ENCODE results near the gene HCCS.
"Not testable (repeated sequence)": the region's sequence is repeated elsewhere in the genome, so short reads cannot be mapped to it uniquely, and the experiment has no call there.

The HCCS gene

DNA sequence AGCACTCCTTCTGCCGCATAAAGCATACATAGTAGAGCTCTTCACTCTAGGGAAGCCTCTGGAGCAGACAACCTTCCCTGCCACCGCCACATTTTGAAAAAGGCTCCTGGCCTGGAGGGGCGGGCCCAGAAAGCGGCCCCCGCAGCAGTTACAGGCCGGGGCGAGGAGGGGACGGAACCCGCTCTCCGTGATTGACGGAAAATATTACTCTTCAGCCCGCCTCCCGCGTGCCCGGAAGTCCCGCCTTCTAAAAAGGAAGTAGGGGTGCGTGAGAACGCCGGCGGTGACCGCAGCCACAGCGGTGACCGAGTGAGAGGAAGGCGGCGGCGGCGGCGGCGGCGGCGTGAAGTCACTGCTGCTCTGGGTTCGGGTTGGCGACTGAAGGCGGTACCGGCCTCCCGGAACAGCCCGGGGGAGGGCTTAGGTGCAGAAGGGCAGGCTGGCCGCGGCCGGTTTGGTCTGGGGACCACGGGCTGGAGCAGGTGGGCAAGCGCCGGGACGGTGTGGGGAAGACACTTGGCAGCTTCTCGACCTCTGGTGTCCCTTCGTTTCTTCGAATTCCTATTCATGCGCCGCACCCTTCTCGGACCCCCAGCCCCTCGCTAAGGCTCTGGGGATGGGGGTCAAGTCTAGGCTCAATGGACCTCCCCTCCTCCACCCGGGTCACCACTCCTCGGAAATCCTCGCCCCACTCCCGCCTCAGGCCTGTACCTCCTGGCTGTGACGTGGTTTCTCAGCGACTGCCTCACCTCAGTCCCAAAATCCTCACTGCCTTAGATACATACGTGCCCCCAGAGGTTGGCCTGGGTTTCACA is at the start of gene HCCS:
HCCS (plus strand) TSS at position 296 of the 815 bp plus-strand sequence. CDS start 729 bp downstream, outside the sequence.
- DNase-seq, result peak; percentile 81

DNA sequence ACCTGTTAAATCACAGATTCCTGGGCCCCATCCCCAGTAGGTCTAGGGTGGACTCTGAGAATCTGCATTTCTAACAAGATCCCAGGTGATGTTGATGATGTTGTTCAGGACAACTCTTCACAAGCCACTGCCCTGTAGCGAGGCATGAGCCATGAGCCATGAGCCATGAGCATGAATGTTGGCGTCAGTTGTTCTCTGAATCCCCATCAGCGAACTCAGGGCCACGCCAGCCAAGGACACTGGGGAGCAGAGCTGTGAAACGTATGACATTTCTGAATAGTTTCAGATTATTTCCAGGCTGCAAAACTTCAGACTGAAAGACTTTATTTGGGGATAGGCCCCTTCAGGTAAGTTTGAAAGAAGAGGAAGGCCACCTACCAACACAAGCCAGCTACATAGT is 46.9 kb upstream of the HCCS start:
- no peak for DNase-seq

DNA sequence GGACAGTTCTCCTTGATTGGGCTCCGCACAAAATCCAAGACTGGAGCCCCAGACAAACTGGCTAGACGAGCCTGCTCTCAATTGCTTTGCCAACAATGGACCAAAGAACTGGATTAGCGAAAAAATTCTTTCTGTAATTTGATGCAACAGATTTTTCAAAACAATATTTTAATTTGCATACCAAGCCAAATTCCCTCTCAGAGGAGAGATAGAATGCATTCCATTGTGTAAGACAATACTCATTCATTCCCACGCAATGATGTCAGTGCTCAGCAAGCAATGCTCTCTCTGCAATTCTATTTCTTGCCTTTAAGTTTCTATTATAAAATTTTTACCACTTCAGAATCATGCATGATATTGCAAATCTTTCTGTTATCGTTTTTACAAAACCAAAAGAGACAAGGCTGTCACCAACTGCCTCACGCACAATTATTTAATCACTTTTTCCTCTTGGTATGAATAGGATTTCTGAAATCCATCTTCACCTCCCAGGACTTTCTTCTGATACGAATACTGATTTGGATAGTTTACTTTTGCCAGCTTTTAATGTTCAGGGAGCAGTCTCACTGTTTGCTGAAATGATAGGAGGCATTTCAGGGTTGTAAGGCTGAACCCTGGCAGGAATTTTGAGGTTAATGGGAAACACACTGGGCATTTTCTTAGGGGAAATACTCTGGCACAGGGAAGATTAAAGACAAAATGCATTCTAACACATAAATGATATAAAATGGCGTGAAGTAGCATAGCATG is 46.1 kb upstream of the HCCS start:
- DNase-seq, result no peak

DNA sequence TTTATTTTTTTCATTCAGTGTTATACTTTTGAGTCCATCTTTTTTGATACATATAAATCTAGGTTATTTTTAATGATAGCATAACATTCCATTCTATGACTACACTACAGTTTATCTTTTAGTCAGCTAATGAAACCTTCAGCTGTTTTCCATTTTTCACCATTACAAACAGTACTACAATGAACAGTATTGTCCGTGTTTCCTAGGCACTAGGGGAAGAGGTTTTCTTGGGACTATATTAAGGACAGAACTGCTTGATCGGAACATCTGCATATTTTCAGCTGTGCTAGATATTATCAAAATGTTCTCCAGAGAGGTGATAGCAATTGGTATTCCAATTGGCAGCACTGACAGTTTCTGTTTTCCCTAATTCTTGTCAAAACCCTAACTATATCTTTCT is 44.3 kb upstream of the HCCS start:
- DNase-seq, result no peak

DNA sequence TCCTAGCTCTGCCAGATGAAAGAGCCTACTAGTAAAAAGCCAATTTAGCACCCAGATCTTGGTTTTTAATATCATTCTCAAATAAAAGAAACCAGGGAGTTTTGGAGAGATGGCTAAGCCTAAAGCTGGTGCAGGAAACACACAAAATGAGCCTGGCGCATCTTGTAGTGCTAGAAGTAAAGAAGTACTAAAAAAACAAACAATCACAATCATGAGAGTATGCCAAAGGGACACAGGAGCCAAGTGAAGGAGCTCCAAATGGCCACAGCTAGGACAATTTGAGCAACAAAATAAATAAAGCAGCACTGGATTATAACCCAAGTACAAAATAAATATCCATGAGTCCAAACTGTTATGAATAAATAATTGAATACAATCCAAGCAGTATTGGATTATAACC is 37.8 kb upstream of the HCCS start:
- no peak for DNase-seq

DNA sequence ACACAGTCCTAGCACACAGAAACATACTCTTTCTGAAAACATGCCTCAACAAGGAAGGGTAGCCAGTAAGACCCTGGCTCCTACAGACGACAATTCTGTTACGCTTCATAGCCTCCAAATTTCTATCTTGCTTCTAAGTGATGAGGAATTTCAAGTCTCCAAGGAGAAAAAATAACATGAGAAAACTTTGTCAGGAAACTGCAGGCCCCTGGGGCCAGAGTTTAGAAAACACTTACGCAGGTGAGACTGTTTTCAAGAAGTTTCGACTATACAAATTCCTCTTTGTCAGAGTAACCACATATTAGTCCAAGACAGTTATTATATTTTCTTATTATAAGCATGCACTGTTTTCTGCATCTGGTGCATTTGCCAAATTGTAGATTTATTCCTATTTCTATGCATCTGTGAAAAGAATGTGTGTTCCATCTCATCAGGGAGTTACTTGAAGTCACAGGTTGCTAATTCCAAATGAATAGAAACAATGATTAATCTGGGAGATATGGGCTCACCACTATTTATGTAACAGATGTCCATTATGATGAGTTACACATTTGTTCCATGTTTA is 30.3 kb upstream of the HCCS start:
- no peak for DNase-seq

DNA sequence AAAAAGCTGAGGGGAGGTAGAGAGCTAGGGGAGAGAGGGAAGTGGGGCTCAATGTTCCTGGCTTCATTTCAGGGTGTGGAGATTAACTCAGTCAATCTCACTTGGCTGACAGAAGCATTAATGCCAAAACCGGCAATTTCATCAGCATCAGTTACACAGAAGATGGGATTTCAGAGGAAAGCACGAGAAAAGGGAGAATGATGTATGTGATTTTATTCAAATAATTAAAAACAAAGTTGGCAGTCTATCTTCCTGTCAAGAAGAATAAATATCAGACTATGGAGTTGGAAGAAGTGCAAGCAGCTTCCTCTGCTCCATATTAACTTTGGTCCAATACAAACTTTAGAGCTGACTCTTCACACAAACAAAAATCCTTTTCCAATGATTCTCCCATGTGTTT is 29.6 kb upstream of the HCCS start:
- DNase-seq, result no peak

DNA sequence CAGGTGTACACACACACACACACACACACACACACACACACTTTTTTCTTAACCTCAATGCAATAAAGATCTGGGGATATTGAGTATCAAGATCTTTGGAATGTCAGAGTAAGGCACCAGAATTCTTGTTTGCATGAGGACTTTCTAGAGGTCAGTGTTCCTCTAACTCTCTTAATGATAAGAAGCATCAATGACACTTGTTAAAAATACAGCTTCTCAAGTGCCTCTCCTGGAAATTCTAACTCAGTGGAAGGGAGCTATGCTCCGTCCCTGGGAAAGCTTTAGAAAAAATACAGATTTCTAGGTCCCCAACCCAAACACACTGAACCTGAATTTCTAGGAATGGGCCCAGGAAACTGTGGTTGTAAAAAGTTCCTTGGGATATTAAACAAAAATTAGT is 25.8 kb upstream of the HCCS start:
- DNase-seq, result no peak

DNA sequence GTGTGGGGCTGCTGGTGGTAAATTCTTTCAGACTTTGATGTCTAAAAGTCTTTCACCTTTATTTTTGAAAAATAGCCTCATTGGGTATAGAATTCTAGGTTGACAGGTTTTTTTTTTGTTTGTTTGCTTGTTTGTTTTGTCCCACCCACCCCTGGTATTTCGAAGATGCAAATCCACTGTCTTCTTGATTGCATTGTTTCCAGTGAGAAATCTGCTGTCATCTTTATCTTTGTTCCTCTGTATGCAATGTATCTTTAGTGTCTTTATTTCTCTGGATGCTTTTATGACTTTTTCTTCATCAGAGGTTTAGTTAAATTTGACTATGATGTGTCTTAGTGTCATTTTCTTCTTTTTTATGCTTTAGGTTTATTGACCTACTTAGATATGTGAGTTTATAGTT is 21.3 kb upstream of the HCCS start:
- DNase-seq, result no peak

DNA sequence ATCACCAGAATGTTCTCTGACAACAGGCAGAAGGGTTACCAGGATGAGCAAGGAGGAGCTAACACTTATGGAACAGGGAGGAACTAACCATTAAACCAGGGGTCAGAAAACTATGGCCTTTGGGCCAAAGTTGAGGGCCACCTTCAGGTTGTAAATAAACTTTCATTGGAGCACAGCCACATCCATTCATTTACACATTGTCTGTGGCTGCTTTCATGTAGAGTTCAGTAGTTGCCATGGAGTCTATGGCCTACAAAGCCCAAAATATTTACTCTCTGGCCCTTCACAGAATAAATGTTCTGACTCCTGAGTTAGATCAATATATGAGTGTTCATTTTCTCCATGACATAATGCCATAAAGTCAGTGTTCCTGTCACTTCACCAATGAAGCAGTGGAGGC is 13.2 kb upstream of the HCCS start:
- DNase-seq, result no peak

DNA sequence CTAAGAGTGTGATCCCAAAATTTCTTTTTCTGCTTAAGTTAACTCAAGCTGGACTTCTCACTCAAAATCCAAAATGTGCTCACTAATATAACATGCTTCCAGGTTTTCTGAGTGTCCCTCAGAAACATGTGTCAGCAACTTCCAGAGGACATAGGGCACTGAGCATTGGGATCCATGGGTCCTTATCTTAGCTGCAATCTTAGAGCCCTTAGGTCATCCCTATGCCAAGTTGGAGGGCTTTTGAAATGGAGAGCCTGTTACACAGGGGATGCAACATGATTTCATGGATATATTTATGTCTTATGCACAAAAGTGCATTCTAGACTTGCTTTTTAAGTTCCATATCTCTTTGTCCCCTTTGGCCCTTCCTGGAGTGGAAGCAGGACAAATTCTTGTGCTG is 11.7 kb upstream of the HCCS start:
- no peak for DNase-seq

DNA sequence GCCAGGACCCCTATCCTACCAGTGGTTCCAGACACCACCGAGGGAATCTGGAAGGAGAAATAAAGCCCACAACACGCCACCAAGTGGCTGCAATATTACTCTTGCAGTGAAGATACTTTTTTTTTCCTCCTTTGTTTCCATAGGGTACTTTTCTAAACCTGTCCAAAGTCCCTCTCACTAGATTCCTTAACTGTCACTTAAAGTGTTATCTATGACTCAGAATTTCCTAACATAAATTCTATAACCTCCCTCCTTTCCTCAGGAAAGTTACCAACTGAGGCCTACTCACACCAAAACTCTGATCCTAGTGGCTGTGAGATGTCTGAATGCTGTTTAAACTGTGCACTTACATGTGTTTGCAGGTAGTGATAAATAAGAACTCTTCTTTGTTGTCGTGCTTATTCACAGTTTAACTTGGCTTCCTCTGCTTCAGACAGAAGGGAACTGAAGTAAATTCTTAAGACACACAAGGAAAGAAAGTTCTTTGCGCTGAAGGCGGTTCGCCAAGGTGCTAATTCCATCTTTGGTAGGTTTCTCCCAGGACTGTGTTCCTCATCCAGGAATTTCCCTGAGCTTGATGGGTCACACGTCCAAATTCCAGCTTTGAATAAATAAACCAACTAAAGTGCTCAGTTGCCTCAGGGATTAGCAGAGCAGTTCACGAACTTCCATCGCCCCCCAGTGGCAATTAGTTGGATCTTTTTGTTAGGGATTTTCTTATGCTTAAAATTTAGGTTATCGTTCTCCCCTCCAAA is 10.7 kb upstream of the HCCS start:
- no peak for DNase-seq

DNA sequence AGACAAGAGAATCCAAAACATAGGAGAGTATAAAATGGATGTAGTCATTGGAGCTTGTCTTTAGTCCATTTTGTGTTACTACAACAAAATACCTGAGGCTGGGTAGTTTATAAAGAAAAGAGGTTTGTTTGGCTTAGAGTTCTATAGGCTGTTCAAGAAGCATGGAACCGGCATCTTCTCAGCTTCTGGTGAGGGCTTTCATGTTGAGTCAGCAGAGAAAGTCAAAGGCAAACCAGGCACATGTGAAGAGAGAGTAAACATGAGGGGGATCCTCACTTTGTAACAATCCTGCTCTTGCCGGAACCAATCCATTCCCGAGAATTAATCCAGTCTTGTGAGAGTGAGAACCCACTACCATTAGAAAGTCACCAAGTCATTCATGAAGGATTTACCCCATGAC is 8.1 kb upstream of the HCCS start:
- DNase-seq, result no peak

DNA sequence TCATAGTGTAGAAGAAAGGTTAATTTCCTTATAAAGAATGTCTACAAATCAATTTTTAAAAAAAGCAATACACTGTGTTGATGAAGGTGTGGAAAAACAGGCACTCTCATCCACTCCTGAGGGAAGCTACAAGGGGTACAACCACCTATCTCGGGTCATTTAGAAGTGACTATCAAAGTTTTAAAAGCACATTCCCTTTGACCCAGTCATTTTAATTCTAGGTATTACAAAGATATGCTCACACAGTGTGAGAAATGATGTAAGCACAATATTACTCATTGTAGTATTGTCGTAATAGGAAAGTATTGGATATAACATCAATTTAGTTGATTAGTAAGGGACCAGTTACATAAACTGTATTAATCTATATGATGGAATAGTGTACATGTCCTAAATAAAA is 7.4 kb upstream of the HCCS start:
- no peak for DNase-seq

DNA sequence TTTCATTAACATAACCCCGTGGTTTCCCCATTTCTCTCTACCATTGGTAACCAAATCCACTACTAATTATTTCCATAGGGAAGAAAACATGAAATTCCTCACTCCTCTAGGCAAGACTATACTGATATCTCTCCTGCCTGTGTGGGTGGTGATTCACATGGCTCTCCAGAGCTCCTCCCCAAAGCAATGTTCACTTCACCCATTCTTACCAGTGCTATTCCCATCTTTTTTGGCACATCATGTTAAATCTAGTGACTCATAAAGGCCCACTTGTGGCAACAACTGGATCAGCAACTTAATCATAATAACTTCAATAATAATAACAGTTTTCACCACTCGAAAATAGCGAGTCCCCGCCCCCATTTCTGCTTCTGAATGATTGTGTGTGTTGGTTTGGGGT is 6.1 kb upstream of the HCCS start:
- DNase-seq, result no peak

DNA sequence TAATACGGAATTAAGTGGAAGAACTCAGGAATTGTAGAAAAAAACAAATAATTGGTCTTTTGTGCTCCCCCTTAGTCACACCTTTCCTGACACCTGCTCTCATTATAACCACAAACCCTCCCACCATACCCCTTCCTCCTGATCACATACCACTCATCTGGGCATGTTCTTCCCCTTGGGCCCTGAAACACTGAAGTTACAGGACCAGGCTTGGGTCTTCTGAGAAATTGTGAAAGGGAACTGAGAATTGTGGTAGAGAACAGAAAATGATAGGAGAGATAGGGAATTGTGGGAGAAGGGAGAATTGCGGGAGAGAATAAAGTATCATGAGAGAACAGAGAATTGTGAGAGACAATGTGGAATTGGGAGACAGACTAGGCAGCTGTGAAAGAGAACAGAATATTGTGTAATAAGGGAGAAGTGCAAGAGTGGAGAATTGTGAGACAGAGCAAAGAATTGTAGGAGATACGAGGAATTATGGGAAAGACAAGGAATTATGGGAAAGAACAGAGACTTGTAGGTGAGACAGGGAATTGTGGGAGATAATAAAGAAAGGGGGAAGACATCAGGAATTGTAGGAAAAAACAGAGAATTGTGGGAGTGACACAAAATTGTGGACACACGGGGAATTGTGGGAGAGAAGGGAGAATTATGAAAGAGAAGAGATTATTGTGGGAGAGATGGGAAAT is 2.7 kb upstream of the HCCS start:
- no peak for DNase-seq

DNA sequence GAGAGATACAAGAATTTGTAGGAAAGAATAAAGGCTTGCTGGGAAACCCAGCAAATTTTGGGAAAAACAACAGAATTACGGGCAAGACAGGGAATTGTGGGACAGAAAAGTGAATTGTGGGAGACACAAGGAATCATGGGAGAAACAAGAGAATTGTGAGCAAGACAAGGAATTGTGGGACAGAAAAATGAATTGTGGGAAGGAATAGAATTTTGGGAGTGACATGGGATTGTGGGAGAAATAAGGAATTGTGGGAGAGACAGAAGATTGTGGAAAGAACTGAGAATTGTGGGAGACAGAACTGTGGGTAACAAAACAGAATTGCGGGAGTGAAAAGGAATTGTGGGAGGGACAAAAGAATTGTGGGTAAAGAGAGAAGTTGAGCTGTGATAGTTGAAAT is 1.2 kb upstream of the HCCS start:
- DNase-seq, result no peak

DNA sequence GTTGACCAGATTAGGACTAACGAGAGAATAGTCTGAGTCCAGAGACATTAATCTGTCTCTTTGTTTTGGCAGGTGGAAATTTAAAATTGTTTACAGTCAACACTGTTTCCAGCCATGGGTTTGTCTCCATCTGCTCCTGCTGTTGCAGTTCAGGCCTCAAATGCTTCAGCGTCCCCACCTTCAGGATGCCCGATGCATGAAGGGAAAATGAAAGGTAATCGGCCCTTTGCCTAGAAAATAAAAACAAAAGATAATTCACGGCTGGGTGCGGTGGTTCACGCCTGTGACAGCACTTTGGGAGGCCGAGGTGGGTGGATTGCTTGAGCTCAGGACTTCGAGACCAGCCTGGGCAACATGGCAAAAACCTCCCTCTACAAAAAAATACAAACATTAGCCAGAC is 815 bp downstream of the HCCS start:
- DNase-seq, result no peak

DNA sequence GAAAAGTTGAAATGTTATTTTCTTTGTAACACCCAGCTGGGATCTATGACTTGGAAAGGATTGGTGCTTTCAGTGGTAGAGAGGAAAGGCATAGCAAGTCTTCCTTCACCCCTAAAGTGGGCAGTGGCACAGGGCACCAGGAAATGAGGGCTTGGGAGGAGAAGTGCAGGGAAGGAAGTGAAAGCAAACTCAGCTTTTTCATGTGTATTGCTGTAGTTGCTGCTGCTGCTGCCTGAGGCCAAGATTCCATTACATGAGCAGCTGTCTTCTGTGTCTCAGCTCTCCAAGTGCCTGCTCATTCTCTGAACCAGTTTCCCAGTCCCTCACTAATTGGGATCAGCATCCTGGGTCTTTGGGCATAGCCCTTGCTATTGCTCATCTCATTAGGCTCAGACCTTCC is 2.6 kb downstream of the HCCS start:
- DNase-seq, result no peak

DNA sequence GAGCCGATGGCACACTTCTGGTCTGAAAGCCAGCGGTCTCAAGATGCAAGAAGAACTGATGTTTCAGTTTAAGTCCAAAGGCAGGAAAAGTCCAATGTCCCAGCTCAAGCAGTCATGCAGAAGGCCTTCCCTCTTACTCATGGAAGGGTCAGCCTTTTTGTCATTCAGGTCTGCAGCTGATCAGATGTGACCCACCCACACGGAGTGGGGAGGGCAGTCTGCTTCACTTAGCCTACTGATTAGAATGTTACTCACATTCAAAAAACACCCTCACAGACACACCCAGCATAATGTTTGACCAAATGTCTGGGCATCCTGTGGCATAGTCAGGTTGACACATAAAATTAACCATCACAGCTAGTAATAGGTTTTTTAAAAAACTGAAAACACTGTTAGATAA is 6.6 kb downstream of the HCCS start:
- DNase-seq, result no peak

DNA sequence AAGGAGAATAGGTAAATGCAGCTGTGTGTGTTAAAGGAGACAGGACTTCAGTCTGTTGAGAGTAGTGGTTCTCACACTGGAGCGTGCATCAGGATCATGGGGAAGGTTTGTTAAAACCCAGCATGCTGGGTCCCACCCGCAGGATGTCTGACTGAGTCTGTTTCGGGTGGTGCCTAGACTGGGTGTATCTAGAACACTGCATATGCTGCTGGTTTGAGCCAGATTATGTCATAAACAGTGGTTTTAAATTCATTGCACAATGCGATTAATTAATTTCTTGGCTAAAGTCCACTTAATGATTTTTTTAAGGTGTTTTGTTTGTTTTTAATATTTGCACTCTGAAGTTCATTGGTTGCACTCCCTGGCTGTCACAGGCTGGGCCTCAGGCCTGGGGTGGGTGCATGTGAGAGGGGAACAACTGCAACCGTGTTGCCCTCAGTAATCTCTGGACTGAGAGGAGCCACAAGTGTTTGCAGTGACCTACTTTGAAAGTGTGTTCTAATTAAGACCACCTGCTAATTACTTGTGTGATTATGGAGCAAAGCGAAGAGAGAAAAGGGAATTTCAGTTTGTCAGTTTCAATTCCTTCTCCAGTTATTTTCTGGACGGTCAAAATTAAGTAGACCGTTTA is 8.3 kb downstream of the HCCS start:
- DNase-seq, result no peak

DNA sequence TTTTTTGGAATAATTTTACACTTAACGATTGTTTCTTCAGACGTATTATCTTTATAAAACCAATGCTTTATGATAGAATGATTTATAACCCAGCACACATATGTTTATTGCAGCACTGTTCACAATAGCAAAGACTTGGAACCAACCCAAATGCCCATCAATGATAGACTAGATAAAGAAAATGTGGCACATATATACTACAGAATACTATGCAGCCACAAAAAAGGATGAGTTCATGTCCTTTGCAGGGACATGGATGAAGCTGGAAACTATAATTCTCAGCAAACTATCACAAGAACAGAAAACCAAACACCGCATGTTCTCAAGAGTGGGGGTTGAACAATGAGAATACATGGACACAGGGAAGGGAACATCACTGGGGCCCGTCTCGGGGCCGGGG is 12.0 kb downstream of the HCCS start:
- DNase-seq, result not testable (repeated sequence)

All from stimulated activated CD4-positive, alpha-beta T cell treated with anti-CD3 and anti-CD28 coated beads, Interleukin-15, amount 100 ng/mL, for 24 hours (primary cell).